Epithelial cell of umbilical artery (primary cell): Measurements from ENCODE around the gene DDX46. TPM values are rescaled to one million over a fixed set of nuclear protein-coding genes. Genes with fewer than 3 reads are reported as not detected.

Source experiments
- total RNA-seq: library from RNA; depleted of rRNA; stranded (reverse); fragments of >200 nt; gene quantifications from 2 replicates; pipeline ENCODE4 v1.2.3, GENCODE V29; 2014

Gene DDX46, protein sequence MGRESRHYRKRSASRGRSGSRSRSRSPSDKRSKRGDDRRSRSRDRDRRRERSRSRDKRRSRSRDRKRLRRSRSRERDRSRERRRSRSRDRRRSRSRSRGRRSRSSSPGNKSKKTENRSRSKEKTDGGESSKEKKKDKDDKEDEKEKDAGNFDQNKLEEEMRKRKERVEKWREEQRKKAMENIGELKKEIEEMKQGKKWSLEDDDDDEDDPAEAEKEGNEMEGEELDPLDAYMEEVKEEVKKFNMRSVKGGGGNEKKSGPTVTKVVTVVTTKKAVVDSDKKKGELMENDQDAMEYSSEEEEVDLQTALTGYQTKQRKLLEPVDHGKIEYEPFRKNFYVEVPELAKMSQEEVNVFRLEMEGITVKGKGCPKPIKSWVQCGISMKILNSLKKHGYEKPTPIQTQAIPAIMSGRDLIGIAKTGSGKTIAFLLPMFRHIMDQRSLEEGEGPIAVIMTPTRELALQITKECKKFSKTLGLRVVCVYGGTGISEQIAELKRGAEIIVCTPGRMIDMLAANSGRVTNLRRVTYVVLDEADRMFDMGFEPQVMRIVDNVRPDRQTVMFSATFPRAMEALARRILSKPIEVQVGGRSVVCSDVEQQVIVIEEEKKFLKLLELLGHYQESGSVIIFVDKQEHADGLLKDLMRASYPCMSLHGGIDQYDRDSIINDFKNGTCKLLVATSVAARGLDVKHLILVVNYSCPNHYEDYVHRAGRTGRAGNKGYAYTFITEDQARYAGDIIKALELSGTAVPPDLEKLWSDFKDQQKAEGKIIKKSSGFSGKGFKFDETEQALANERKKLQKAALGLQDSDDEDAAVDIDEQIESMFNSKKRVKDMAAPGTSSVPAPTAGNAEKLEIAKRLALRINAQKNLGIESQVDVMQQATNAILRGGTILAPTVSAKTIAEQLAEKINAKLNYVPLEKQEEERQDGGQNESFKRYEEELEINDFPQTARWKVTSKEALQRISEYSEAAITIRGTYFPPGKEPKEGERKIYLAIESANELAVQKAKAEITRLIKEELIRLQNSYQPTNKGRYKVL
- 21.7 and 24.7 TPM in 2 replicates for total RNA-seq

DNA sequence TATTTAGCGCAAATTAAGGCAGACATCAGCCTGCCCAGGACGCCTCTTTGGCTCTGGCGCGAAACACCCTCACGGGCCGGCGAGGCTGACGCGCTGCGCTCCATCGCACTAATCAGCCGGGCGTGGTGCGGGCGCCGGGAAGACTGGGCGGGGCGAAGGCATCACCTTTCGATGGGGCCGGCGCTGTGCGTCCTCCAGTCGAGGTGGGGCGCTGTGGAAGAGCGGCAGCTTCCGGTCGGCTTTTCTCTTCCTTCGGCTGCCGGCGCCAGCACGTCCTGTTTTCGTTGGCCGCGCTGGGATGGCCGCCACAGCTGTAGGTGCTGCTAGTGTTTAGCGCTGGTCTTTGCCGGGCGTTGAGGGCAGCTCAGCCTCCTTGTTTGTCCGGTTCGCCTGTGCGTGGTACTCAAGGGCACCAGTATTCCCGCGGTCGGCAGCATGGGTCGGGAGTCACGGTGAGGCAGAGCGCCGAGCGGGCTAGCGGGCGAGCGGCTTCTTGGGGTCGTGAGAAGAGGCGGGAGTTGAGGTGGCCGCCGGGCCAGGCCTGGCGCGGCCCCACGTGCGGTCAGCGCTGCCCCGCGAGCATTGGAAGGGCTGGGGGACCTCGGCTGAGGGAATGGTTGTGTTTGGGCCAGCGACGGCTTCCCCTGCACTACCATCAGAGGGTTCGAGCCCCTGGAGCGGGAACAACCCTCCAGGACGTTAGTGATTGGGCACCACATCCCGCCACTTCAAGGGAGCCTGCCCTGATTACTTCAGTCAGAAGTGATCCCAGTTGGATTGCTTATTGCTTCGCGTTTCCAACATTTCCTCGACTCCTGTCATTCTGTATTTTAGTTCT, at the start of gene DDX46:
TSS of gene DDX46 (plus strand) at position 276 of the 838 bp plus-strand sequence. CDS start at position 436, 160 bp downstream.

DNA sequence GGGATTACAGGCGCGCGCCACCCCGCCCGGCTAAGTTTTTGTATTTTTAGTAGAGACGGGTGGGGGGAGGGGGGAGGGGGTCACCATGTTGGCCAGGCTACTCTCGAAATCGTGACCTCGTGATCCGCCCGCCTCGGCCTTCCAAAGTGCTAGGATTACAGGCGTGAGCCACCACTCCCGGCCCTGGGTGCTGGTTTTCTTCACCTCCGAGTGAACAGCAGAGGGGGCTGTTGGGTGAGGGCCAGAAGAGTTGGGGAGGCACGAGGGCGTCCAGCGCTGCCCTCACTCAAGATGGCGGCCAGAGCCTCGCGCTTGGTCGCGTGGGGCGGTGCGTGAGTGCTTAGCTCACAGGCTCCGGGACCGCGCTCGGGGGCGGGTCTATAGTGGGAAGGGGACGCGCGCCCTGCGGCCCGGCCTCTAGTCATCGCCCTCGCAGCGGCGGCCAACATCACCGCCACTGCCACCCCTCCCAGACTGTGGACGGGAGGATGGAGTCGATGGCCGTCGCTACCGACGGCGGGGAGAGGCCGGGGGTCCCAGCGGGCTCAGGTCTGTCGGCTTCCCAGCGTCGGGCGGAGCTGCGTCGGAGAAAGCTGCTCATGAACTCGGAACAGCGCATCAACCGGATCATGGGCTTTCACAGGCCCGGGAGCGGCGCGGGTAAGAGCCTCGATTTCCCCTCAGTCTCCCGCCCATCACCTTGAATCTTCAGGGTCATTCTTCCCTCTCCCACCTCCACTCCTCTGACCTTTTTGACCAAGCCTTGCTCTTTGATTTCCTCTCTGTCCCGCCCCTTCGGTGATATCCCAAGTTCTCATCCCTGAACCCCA, 20.2 kb upstream of the DDX46 start, which contains the start of gene CAMLG:
TSS of gene CAMLG (plus strand) at position 416 of the 830 bp plus-strand sequence. CDS start at position 489, 73 bp downstream.

DNA sequence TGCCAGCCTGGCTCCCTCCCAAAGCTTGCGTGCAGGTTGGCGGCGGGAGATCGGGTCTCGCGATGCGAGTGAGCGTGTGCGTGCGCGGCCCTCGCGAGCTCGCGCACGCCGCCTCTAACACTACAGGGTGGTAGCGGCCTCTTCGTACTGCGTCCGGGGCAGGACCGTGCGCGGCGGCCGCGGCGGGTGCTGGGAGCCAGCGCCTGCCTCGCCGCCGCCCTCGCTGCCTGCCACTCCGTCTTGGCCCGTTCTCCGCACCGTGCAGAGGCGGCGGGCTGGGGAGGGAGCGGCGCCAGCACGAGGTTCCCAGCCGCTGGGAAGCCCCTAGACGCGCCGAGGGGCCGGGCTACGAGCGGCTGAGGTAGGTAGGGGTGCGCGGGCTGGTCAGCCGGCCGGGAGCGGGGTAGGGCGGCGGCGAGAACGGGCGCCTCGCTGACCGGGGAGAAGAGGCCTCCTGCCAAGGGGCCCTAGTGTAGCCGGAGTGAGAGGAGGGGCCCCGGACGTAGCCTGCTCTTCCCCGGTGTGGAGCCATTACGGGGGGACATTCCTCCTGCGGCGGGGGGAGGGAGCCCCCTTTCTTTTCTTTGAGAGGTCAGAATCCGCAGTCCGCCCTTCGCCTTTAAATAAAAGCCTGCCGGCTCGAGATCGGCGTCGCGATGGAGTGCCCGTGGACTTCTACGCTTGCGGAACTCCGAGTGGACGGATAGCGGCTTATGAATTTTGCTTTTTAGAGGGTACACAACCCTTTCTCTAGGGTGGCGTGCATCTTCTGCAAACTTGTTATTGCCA, 87.5 kb downstream of the DDX46 start, which contains the start of gene C5orf24:
TSS of gene C5orf24 (plus strand) at position 117 of the 789 bp plus-strand sequence. CDS start 8,933 bp downstream, outside the sequence.

DNA sequence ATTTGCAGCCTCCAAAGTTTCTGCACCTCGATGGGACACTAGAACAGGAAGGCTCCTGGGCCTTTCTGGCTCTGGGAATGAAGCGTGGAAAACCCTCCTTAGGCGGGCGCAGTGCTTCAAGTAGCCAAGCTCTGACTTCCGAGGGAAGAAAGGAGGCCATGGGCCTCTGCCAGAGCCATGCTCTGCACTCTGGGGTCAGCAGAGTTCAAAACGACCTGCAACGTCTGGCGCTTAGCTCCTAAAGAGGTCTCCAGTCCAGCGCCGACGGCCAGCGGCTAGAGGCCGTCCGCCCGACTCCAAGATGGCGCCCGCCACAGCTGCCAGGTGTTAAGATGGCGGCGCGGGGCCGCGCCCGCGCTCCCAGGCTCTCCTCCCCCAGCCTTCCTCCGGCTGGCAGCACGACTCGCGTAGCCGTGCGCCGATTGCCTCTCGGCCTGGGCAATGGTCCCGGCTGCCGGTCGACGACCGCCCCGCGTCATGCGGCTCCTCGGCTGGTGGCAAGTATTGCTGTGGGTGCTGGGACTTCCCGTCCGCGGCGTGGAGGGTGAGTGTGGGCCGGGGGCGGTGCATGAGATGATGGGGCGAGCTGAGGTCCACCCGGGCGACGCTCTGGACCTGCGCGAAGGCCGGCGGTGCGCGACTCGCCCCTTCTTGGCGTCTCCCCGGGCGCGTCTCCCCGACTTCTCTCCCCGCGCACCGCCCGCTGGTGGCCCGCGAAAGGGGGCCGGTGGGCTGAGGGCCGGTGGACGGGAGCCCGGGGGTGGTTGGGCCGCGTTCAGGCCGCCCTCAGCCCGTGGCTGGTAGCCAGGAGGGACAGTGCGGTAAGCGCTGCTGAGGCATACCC, 115.6 kb downstream of the DDX46 start, which contains the start of gene TXNDC15:
TSS of gene TXNDC15 (plus strand) at position 385 of the 844 bp plus-strand sequence. CDS start at position 442, 57 bp downstream.

Other genes starting within 250 kb of the DDX46 start
- gene JADE2, start 233.1 kb upstream of the DDX46 start, total RNA-seq = 7.5 and 35.0 TPM in 2 replicates
- 41.9 and 105 TPM in 2 replicates for gene SAR1B, start 126.0 kb upstream of the DDX46 start, total RNA-seq
- gene SEC24A, start 110.0 kb upstream of the DDX46 start, total RNA-seq = 15.3 and 20.8 TPM in 2 replicates
- 41.3 and 46.0 TPM in 2 replicates for gene CAMLG, start 20.2 kb upstream of the DDX46 start, total RNA-seq
- gene C5orf24, start 87.2 kb downstream of the DDX46 start, total RNA-seq = 40.3 and 48.9 TPM in 2 replicates
- 106 and 165 TPM in 2 replicates for gene TXNDC15, start 115.6 kb downstream of the DDX46 start, total RNA-seq
- 3.9 and 5.8 TPM in 2 replicates for gene PCBD2, start 146.4 kb downstream of the DDX46 start, total RNA-seq
- not detected in 2 replicates for gene CATSPER3, start 209.1 kb downstream of the DDX46 start, total RNA-seq